ENCODE measurements around the gene TMED10. TPM values are rescaled to one million over a fixed set of nuclear protein-coding genes. Genes with fewer than 3 reads are reported as not detected.

The TMED10 gene
- total RNA-seq, 1 experiment from 2014 or later = 253 TPM

DNA sequence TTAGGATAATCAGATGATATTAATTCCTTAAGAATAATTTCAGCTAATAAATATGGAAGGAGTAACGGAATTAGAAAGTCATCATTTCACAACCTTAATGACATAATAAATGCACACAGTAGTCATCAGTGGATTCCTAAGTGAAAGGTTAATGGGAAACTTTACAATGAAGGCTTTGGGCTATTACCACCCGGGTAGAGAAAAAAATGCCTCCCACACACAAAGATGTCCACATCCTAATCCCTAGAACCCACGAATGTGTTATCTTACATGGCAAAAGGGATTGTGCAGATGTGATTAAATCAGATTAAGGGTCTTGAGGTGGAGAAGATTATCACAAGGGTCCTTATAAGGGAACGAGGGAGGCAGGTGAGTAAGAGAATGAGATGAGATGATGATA lies 5.6 kb downstream of the TMED10 start:
- Histone ChIP-seq H3K4me1 (ENCODE audit: insufficient read depth, low read length) (peaks cover 18% of the 10 kb centered on the region), H3K4me3 (ENCODE audit: low read length) (no peak overlapping the region), H4K20me1 (ENCODE audit: low read length) (peaks cover 51% of the 10 kb centered on the region), H3K36me3 (ENCODE audit: low read depth, low read length) (no peaks in the 10 kb centered on the region), H3K9ac (ENCODE audit: low read length) (no peak overlapping the region), H2AFZ (ENCODE audit: low read length) (no peak overlapping the region), H3K9me3 (ENCODE audit: low read length) (no peaks in the 10 kb centered on the region), H3K27me3 (ENCODE audit: low read length) (no peaks in the 10 kb centered on the region), H3K4me2 (ENCODE audit: low read length) (no peak overlapping the region), H3K27ac (ENCODE audit: low read length) (no peak overlapping the region), H3K79me2 (ENCODE audit: low read length) (peaks cover 100% of the 10 kb centered on the region), H3F3A (ENCODE audit: low read length, unreplicated experiment) (no peaks in the 10 kb centered on the region), H3K9me2 (replicated peaks; ENCODE audit: low read length) (no peaks in the 10 kb centered on the region)
- ChIA-PET CTCF (no interaction called here), POLR2A (ENCODE audit: unreplicated experiment) (no interaction called here)
- intact Hi-C loops (cut with micrococcal nuclease) = no loop called here
- no TSS peak for BruUV-seq (replicated peaks)
- TF ChIP-seq, protein P1, sequence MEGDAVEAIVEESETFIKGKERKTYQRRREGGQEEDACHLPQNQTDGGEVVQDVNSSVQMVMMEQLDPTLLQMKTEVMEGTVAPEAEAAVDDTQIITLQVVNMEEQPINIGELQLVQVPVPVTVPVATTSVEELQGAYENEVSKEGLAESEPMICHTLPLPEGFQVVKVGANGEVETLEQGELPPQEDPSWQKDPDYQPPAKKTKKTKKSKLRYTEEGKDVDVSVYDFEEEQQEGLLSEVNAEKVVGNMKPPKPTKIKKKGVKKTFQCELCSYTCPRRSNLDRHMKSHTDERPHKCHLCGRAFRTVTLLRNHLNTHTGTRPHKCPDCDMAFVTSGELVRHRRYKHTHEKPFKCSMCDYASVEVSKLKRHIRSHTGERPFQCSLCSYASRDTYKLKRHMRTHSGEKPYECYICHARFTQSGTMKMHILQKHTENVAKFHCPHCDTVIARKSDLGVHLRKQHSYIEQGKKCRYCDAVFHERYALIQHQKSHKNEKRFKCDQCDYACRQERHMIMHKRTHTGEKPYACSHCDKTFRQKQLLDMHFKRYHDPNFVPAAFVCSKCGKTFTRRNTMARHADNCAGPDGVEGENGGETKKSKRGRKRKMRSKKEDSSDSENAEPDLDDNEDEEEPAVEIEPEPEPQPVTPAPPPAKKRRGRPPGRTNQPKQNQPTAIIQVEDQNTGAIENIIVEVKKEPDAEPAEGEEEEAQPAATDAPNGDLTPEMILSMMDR (conservative IDR thresholded peaks at IDR 0.05; ENCODE audit: low read depth, low read length) = no peak
- no peak for TF ChIP-seq EZH2 (IDR thresholded peaks at IDR 0.05; ENCODE audit: low read length, unreplicated experiment)
- no peak for TF ChIP-seq EZH2phosphoT487 (IDR thresholded peaks at IDR 0.05; ENCODE audit: borderline replicate concordance, low read length)
- no peak for DNase-seq
- ATAC-seq = no peak

DNA sequence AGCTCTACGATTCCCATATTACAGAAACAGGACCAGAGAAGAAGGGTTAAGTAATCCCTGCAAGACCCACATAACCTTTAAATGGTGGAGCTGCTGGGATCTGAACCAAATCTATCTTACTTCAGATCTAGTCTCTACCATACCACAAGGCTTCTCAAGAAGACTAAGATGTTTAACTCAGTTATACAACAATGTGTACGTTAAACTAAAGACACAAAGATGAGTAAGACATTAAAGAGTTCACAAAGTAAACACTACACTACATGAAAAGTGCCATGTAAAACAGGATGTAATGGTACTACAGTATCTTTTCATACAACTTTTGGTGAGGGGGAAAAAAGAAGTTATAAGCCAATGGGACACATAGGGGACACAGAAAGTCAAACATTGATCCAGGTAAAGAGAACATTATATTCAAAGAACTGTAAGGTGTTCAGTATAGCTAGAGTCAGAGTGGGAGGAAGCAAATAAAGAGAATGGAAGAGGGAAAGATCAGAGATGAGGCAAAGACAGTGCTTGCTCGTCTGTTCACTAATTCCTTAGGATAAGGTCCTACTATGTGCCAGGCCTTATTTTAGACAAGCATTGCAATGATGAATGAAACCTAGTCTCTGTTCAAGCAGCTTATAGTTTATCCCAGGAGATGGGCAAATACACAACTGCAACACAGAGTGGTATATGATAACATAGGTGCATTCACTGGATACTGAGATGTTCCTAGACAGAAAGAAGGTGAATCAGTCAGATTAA lies 7.7 kb downstream of the TMED10 start:
- H3F3A ChIP-seq (ENCODE audit: low read length, unreplicated experiment) = no peaks in the 10 kb centered on the region
- TF ChIP-seq EZH2 (IDR thresholded peaks at IDR 0.05; ENCODE audit: low read length, unreplicated experiment) = no peak
- TF ChIP-seq EZH2phosphoT487 (IDR thresholded peaks at IDR 0.05; ENCODE audit: borderline replicate concordance, low read length) = no peak
- TF ChIP-seq, protein P1 (conservative IDR thresholded peaks at IDR 0.05; ENCODE audit: low read depth, low read length) = no peak
- H3K79me2 ChIP-seq (ENCODE audit: low read length) = peaks cover 96% of the 10 kb centered on the region
- ChIA-PET CTCF (no interaction called here), POLR2A (ENCODE audit: unreplicated experiment) (no interaction called here)
- intact Hi-C loops (cut with micrococcal nuclease) = no loop called here
- no TSS peak for BruUV-seq (replicated peaks)
- peaks cover 10% of the 10 kb centered on the region for H3K4me1 ChIP-seq (ENCODE audit: insufficient read depth, low read length)
- no peak overlapping the region for H3K9ac ChIP-seq (ENCODE audit: low read length)
- H3K27me3 ChIP-seq (ENCODE audit: low read length) = no peaks in the 10 kb centered on the region
- H4K20me1 ChIP-seq (ENCODE audit: low read length) = peaks cover 37% of the 10 kb centered on the region
- H3K27ac ChIP-seq (ENCODE audit: low read length) = no peak overlapping the region
- no peak overlapping the region for H2AFZ ChIP-seq (ENCODE audit: low read length)
- H3K36me3 ChIP-seq (ENCODE audit: low read depth, low read length) = no peaks in the 10 kb centered on the region
- H3K4me3 ChIP-seq (ENCODE audit: low read length) = no peak overlapping the region
- no peaks in the 10 kb centered on the region for H3K9me2 ChIP-seq (replicated peaks; ENCODE audit: low read length)
- DNase-seq (peak; percentile 35), ATAC-seq (peak; percentile 80)
- H3K4me2 ChIP-seq (ENCODE audit: low read length) = 0 out of 2 replicates have a peak overlapping the region, but pooled peaks have one; percentile 5
- H3K9me3 ChIP-seq (ENCODE audit: low read length) = no peaks in the 10 kb centered on the region

DNA sequence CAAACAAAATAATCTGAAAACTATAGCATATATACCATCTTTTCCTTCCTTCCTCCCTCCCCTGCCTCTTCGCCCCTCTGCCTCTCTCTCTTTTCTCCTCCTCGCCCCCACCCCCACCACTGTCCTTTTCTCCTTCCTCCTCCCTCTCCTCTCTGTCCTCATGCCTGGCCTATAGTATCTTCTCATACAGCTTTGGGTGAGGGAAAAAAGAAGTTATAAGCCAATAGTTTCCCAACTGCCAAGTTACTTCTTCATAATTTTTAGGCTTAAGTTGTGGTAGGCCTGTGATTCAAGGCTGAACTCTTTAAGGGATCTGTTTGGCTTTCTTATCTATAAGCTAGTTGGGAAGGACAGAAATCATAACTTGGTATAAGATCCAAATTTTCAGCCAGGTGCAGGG lies 9.1 kb downstream of the TMED10 start:
- ChIA-PET CTCF (no interaction called here), POLR2A (ENCODE audit: unreplicated experiment) (no interaction called here)
- Histone ChIP-seq H4K20me1 (ENCODE audit: low read length) (peaks cover 31% of the 10 kb centered on the region), H3K79me2 (ENCODE audit: low read length) (peaks cover 95% of the 10 kb centered on the region), H3K4me2 (ENCODE audit: low read length) (no peak overlapping the region), H3K4me3 (ENCODE audit: low read length) (no peak overlapping the region), H3F3A (ENCODE audit: low read length, unreplicated experiment) (no peaks in the 10 kb centered on the region), H3K9me2 (replicated peaks; ENCODE audit: low read length) (no peaks in the 10 kb centered on the region), H3K9ac (ENCODE audit: low read length) (no peak overlapping the region), H3K9me3 (ENCODE audit: low read length) (no peaks in the 10 kb centered on the region), H3K27ac (ENCODE audit: low read length) (no peak overlapping the region), H3K36me3 (ENCODE audit: low read depth, low read length) (no peaks in the 10 kb centered on the region), H3K27me3 (ENCODE audit: low read length) (no peaks in the 10 kb centered on the region), H2AFZ (ENCODE audit: low read length) (no peak overlapping the region), H3K4me1 (ENCODE audit: insufficient read depth, low read length) (peaks cover 10% of the 10 kb centered on the region)
- TF ChIP-seq EZH2phosphoT487 (IDR thresholded peaks at IDR 0.05; ENCODE audit: borderline replicate concordance, low read length) (no peak), EZH2 (IDR thresholded peaks at IDR 0.05; ENCODE audit: low read length, unreplicated experiment) (no peak)
- TF ChIP-seq, protein P1 (conservative IDR thresholded peaks at IDR 0.05; ENCODE audit: low read depth, low read length) = no peak
- DNase-seq = no peak
- ATAC-seq = no peak
- intact Hi-C loops (cut with micrococcal nuclease) = no loop called here
- BruUV-seq (replicated peaks) = no TSS peak
